GM12872 (cell line): ENCODE results near the gene JAK2.

Source experiments
- TF ChIP-seq, protein P1 (sequence below): IDR thresholded peaks from 3 replicates; pipeline ENCODE4 v1.5.1; 2011; ENCODE audit warnings: low read depth, mild to moderate bottlenecking, low read length, moderate library complexity; ENCODE audit not compliant: insufficient read depth

Gene JAK2

GRCh38 chr9:5072871-5073270 is 87.8 kb downstream of the JAK2 start:
- TF ChIP-seq, protein P1, sequence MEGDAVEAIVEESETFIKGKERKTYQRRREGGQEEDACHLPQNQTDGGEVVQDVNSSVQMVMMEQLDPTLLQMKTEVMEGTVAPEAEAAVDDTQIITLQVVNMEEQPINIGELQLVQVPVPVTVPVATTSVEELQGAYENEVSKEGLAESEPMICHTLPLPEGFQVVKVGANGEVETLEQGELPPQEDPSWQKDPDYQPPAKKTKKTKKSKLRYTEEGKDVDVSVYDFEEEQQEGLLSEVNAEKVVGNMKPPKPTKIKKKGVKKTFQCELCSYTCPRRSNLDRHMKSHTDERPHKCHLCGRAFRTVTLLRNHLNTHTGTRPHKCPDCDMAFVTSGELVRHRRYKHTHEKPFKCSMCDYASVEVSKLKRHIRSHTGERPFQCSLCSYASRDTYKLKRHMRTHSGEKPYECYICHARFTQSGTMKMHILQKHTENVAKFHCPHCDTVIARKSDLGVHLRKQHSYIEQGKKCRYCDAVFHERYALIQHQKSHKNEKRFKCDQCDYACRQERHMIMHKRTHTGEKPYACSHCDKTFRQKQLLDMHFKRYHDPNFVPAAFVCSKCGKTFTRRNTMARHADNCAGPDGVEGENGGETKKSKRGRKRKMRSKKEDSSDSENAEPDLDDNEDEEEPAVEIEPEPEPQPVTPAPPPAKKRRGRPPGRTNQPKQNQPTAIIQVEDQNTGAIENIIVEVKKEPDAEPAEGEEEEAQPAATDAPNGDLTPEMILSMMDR: no peak

- TF ChIP-seq, protein P1: no peak
Measured at GRCh38 chr9:5073701-5074100, 88.6 kb downstream of the JAK2 start.

GRCh38 chr9:5085993-5086392 is 100.9 kb downstream of the JAK2 start:
- TF ChIP-seq, protein P1: no peak

- TF ChIP-seq, protein P1: no peak
Measured at GRCh38 chr9:5089737-5090136, 104.7 kb downstream of the JAK2 start.

- TF ChIP-seq, protein P1: no peak
Measured at GRCh38 chr9:5095795-5096194, 110.7 kb downstream of the JAK2 start.

GRCh38 chr9:5099466-5099865 is 114.4 kb downstream of the JAK2 start:
- TF ChIP-seq, protein P1: no peak

DNA sequence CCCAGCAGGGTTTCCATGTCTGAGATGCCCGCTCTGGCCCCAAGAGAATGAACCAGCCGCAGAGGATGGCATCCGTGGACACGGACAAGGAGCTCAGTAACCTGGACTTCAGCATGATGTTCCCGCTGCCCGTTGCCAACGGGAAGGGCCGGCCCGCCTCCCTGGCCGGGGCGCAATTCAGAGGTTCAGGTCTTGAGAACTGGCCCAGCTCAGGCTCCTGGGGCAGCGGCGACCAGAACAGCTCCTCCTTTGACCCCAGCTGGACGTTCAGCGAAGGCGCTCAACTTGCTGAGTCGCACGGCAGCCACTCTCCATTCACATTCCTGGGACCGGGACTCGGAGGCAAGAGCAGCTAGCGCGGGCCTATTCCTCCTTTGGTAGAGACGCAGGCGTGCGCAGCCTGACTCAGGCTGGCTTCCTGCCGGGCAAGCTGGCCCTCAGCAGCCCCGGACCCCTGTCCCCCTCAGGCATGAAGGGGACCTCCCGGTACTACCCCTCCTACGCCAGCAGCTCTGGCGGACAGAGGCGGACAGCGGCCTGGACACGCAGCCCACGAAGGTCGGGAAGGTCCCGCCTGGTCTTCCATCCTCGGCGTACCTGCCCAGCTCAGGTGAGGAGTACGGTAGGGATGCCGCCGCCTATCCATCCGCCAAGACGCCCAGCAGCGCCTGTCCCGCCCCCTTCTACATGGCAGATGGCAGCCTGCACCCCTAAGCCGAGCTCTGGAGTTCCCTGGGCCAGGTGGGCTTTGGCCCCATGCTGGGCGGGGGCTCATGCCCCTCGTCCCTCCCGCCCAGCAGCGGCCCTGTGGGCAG is 126.0 kb downstream of the JAK2 start:
- TF ChIP-seq, protein P1: no peak
